IPS-NIHi11 (cell line): ENCODE data around the gene WWTR1.

ENCODE experiments used
- DNase-seq: peaks from one replicate; pipeline ENCODE4 v3.0.0; 2012; ENCODE audit warnings: mixed read lengths, low spot score

WWTR1 gene

DNA sequence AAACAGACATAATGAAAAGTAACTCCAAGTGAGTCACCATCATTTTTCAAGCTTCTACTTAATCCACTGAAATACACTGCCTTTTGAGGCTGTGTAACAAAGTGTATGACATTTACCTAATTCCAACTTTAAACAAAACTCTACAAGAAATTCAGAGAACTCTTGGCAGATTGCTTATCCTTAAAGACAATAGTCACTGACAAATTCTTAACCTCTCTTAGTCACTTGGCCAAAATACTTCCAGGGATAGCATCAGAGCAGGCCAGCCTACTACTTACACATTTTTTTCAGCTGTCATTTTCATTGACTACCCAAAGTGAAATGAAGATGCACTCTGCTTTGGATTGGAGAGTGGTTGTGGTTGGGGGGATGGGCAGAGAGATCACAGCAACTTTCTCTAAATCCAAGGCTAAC, 3.6 kb downstream of the WWTR1 start:
- DNase-seq: no peak

DNA sequence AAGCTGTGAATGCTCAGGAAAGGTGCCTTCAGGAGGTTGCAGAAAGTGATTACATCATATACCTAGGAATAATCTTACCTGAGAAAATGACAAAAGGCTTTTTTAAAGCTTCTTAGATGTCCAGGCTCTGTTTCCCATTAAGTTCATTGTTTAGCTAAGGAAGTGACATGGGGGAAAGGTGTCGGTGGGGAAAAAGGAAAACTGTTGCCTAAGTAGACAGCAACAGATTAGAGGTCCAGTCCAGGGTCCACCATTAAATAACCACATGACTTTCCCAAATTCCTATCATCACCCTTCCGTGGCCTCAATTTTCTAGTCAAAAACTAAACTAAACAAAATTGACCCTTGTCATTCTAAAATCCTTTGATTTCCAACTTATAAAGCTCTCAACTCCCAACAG, 4.3 kb downstream of the WWTR1 start:
- no peak for DNase-seq

DNA sequence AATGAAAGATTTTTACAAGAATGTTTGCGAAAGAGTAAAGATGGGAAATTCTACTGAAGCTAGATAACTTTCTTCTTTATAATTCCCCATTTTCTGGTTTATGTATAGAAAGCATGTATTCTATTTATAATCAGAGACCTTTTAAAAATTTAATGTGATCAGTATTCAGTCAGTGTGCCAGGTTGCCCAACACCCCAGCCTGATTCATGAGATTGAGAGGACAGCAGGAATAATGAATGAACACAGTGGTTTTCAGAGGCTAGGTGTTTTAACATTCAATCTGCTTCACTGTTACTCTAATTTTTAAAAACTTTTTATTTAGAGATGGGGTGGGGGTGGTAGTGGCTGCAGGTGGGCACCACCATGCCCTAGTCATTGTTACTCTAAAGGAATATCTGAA, 4.7 kb downstream of the WWTR1 start:
- DNase-seq: no peak

DNA sequence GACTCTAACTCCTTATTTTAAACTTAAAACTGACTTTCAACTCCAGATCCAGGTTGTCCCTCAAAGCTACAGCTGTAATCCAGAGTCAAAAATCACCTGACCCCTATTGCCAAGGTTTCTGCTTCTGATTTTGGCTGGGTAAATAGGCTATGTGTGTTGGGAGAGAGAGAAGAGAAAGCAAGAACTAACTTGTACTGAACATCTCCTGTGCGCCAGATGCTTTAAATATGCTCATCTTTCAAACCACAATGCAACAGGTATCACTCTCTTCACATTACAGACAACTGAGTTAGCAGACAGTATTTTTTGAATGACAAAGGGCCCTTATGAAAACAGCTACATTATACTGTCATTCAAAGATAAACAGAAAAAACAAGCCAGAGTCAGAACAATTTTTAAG, 7.0 kb downstream of the WWTR1 start:
- DNase-seq: no peak

DNA sequence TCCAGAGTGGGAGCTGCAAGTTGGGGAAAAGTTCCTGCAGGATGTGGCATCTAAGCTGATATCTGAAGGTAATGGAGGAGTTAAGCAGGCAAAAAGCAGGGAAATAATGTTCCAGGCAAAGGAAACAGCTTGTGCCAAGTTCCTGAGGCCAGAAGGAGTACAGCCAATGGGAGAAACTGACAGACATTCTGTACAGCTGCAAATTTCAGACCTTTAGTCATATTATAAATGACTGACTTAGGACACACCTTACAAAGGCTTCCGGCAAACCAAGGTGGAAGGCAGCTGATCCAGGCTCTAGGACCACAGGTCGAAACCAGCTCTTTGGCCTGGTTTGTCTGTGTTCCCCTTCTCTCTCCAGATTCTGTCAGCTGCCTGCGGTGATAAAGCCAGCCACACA, 9.3 kb downstream of the WWTR1 start:
- no peak for DNase-seq

DNA sequence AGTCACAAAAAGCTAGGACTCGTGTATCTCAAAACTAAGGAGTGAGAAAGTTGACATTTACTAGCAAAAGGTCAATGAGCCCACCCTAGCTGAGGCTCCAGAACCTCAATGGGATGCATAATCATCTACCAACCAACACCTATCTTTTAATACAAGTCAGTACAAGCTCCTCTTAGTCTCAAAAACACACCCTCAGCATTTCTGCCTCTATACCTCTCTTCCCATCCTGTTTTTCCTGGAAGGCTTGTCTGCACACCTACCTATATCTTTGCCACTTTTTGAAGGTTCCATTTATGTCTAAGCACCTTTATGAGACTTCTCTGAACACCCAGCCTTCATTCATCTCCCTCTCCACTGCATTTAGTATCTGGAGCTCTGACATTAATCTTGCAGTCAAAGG, 10.0 kb downstream of the WWTR1 start:
- no peak for DNase-seq

DNA sequence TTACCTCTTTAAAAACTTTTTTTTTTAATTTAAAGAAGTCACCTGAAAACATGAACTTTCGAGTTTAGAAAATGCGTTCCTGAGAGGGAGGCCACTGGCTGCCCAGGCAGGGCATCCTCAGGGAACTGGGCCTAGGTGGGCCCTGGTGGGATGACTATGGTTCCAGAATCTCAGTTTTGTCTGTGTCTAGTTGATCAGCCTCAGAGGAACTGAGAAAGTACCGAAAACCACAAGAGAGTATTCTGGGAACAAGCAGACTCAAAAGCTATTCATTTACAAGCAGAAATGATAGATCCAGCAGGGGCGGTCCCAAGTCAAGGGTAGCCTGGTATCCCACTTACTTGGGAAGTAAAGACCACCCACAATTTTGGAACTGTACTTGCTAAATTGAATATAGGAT, 10.5 kb downstream of the WWTR1 start:
- no peak for DNase-seq

DNA sequence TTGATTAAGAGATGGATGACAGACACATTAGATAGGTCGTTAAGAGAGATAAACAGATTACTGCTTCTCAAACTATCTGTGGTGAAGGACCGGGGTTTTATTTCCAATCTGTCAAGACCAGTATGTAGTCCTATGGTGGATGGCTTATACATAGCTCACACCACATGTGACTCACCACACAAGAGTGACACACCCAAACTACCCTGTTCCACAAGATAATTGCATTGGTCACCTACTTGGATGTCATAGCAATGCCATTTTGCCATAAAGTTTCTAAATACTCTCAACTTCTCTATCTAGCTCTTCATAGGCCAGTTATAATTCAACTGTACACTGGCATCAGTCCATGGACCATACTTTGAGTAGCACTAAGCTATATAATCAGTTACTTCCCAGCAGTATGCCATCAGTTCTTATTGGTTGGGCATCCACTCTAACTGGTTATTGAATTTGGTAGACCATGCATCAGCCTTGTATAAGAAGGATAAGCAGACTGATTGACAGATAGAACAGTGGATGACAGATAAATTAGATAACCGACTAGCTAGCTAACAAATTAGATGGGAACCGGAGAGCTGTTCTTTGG, 11.6 kb downstream of the WWTR1 start:
- no peak for DNase-seq

DNA sequence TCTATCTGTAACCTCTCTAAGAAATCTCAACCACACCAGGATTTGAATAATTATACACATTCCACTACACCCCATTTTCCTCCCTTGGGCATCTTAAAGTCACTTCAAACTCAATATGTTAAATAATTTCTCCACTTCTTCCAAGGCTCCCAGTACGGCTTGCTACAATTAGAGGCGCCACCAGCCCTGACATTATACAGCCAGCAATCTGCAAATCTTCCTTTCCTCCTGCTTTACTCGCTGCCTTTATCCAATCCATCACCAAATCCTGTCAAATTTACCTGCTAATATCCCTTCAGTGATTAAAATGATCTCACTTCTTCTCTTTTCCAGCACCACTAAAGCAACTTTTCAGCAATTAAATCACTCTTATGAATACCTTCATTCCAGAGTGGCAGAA, 13.9 kb downstream of the WWTR1 start:
- no peak for DNase-seq

DNA sequence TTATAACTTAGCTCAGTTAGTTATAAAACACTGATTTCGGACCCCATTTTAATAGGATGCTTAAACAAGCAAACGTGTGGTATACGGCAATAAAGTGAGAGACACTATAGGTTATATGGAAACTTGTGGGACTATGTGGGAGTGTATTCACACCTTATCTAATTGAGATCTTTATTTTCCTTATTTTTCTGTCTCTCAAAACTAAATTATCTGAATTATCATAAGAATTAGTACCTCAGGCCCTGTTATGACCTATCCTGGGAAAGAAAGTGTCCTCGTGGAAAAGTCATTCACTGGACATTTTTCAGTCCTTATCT, 14.4 kb downstream of the WWTR1 start:
- no peak for DNase-seq

DNA sequence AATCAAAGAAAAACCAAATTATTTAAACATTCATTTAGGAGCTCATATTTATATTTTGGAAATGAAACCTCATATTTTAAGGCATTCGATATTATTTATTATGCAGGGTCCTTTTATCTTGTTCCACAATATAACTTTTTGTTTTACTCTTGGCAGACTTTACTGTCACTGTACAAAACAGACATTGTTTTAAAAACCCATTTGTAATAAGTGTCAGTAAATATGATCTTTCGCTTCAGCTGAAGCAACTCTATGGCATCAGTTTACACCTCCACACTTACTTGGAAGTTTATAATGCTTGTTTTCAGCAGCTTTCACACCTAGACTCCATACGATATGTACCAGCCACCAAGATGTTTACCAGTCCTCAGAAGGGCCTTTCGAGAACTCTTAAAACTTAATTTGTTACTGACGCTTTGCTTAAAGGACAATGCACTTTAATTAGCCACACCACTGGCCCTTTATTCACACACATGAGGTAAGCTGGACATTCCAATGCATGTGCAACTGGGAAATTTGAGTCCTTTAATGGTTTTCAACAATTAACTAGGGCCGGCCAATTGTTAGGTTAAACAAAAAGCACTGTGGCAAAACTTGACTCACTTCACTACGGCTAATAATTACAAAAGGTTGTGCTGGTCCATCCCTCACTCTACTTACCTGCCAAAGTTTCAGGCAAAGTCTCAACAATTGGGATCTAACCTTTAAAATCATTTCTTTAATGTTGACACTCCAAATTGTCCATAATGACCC, 16.7 kb downstream of the WWTR1 start:
- peak; percentile 25 for DNase-seq

DNA sequence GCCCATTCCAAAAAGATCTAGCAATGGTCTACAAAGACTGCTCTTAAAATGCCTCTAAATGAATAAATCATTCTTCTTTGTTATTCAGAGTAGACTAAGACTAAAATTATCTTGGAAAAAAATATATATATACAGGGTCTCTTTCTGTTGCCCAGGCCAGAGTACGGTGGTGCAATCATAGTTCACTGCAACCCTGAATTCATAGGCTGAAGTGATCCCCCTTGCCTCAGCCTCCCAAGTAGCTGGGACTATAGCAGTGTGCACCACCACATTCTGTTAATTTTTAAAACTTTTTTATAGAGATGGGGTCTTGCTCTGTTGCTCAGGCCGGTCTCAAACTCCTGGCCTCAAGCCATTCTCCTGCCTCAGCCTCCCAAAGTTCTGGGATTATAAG, 18.7 kb downstream of the WWTR1 start:
- no peak for DNase-seq

DNA sequence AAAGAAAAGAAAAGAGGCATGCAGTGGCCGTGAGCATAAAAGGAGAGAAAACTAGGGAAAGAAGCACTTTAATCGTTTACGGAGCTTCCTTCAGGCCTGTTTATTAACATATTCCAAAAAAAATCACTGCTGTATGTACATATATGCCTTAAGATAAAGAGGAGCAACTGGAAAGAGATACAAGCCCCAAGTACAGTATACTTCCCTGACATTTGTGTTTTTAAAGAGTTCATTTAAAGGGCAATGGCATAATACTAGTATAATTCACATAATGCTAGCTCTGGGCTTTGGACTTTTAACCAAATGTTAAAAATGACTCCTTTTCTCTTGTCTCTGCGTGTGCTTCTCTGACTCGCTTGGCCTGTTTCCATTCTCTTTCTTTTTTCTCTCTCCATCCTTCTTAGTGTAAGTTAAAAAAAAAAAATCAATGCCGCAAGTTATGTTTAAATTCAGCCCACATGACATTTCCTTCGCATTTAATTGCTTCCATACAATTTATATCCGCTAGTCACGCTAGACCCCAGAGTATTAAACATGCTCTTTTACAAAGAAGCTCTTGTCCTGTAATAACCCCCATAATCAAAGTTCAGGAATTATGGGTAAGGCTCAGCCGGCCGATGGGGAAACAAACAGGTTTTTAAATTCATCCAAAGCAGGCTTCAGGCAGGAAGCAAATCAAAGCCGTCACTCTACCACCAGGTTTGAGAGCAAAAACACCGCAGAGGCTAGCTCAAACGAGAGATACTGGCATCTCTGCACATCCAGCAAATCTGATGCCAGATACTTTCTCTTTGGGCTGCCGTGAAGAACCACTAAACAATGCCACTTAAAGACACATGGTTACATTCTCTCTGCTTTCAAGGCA, 19.4 kb downstream of the WWTR1 start:
- no peak for DNase-seq

DNA sequence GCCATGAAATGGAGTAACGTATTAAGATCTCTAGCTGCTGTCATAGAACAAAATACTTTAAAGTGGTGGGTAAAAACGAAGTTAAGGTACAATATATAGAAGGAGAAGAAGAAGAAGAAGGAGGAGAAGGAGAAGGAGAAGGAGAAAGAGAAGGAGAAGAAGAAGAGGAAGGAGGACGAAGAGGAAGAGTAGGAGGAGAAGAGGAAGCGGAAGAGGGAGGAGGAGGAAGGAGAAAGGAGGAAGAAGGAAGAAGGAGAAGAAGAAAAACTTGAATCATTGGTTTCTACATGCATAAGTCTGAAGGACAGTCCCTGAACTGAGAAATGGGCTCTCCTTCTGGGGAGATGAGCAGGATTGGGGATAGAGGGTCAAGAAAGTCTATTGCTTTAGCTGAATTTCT, 22.4 kb downstream of the WWTR1 start:
- DNase-seq: no peak

DNA sequence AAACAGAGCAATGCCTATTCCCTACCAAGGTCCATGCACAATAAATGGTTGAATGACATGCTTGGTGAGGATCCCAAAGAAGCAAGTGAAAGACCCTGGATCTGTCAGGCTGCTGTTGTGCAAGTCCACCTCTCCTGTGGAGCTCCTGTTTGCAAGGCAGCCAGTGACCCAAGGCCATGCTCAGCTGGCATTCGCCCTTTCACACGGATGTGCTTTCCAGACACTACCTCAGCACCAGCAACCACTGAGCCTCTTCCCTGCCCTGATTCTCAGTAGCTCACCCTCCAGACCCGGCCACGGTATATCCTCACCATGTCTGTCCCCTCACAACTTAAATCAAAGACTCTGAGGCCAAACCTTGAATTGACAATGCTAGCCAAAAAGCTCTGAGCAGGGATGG, 23.3 kb downstream of the WWTR1 start:
- DNase-seq: no peak

DNA sequence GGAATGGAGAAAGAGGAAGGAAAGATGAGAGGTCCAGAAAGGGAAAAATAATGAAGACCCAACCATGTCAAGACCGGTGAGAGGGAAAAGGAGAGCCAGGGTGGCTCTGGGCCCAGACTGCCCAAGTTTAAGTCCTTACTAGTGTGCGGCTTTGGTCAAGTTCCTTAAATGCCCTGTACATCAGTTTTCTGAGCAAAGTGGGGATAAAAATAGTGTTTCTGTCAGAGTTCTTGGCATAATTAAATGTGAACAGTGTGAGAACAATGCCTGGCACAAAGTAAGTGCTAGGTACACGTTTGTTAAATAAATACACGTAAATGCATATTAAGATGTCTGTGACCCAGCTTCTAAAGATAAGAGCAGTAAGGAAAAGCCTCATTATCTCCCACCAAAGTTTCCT, 23.8 kb downstream of the WWTR1 start:
- DNase-seq: no peak

DNA sequence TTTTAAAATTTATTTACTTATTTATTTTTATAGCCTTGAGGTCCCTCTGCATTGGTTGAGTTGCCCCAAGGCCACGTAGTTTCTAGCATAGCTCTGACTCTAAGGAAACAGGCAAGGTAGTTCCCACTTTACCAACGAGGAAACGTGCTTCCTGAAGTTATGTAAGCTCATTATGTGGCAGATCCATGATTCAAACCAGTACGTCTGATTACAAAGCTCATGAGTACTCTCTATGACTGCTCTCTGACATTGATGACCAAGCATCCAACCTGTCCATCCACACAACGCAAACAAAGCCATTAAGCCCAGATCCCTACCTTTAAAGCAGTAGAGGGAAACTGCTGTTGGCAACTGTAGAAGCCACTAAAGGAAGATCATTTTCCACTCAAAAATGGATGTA, 25.6 kb downstream of the WWTR1 start:
- DNase-seq: no peak

DNA sequence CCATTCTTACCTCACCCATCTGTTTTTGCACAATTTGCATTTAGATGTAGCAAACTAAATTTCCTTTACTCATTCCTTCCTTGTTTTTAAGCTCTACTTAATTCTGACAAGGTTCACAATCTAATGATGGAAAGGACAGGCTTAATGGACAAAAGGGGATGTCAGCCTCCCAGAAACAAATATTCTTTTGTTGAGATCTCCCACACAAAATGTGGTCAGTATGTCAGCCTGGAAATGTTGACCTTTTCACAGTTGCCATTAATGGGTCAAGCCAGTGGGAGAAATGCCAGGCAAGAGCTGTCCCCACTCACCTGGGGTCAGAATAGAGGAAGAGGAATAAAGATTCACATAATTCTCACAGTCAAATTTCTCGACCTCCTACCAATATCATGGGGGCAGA, 27.0 kb downstream of the WWTR1 start:
- no peak for DNase-seq

DNA sequence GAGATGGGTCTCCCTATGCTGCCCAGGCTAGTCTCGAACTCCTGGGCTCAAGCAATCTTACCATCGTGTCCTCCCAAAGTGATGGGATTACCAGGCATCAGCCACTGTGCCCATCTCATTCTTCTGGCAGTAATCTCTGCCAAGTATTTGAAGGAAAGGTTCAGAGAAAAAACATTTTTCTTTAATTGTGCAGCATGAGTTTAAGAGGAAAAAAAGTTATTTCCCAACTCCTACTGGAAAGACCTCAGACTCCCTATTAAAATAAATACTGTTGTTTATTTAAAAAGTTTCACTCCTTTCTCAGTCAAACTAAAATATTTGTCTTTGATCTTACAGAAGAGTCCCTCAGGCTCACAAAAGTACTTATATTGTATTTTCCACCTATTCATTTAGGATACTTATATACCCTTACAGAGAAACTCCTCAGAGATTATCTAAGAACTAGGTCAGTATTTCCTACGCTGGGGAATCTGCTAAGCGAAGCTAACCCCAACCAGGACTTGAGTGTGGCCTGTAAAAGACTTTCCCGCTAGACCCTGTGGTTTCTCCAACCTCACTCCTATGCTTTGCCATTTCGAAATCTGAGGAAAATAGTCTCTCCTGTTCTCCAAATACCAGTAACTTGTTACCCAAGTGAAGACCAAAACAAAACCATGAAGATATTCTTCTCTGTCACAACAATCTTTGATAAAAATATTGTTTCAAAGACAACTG, 28.7 kb downstream of the WWTR1 start:
- DNase-seq: no peak

DNA sequence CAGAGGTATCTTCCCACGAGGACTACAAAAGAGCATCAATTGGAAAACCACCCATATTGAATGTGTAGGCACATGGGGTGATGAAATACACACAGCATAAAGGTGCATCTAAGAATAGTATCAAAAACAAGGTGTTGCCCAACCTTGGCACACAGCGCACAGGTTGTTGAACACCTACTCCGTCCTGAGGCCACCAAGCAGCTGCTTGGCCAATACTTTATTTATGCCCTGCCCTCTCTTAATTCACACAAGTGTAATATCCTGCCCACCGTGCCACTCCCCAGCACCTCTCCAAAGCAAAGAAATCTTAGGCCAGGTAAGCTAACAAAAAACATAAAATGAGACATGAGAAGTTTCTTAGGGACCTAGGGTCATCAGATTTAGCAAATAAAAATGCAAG, 31.2 kb downstream of the WWTR1 start:
- DNase-seq: no peak

DNA sequence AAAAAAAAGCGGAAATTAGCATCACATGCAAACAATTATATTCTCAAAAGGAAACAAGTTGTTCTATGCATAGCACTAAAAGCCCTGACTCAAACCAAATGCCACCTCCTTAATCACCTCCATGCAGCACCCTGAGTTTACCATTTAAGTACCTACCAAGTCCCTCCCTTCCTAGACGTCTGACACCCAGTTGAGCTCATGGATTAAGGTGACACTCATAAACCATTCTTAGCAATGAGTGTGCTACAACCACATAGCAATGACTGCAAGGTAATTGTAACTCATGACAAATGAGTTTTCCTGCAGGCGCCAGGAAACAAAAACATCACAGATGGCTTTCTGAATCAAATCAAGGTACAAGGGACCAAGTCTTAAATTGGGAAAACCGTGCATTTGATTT, 32.0 kb downstream of the WWTR1 start:
- no peak for DNase-seq

DNA sequence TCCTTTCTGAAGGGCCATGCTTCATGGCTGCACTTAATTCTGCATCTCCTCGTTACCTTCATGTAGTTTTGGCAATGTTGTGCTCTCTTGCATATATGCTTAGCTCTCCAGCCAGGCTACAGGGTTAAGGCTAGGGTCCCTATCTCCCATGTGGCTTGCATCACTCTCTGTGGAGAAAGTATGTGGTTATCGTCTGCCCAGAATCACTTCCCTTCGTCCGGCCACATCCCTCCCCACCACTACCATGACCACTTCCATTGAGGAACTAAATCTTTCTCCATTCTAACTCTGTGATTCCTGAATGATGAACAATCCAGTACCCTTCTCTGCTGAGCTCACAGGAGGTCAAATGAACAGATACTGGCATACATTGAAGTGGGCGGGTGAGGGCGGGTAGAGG, 34.0 kb downstream of the WWTR1 start:
- no peak for DNase-seq
